ENCODE results near the gene KRT83. TPM values are rescaled to one million over a fixed set of nuclear protein-coding genes. Genes with fewer than 3 reads are reported as not detected.

Gene KRT83
- total RNA-seq, 2 experiments from 2014 or later, result not detected

DNA sequence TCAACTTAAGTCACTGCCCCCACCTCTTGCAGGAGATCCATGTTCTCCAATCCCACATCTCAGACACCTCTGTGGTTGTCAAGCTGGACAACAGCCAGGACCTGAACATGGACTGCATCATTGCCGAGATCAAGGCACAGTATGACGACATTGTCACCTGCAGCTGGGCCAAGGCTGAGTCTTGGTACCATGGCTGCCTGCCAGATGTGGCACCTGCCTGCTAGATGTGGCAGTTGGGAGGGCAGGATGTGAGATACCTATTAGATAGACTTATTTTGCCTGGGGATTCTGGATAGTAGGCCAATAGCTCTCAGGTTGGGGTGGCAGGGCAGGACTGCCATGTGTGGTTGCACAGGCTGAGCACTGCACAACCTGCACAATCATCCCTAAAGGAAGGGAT, 54.7 kb downstream of the KRT83 start:
- ChIA-PET CTCF (interaction anchor here (1.0 to 1.2 kb wide), 3 partner anchors 13 to 61 kb away, joined by 3 to 4 read pairs (median 4); no protein-coding TSS in a partner anchor), POLR2A (no interaction called here)
- Mint-ChIP-seq H3K9me3 (ENCODE audit: insufficient read depth) (no peaks in the 10 kb centered on the region), H3K36me3 (ENCODE audit: low read depth) (peaks cover 5% of the 10 kb centered on the region), H3K27me3 (ENCODE audit: low read depth) (peaks cover 30% of the 10 kb centered on the region), H3K4me1 (ENCODE audit: low read depth) (peaks cover 17% of the 10 kb centered on the region), H3K27ac (no peak overlapping the region), H3K4me3 (no peak overlapping the region)
- ATAC-seq (no peak), DNase-seq (no peak)

DNA sequence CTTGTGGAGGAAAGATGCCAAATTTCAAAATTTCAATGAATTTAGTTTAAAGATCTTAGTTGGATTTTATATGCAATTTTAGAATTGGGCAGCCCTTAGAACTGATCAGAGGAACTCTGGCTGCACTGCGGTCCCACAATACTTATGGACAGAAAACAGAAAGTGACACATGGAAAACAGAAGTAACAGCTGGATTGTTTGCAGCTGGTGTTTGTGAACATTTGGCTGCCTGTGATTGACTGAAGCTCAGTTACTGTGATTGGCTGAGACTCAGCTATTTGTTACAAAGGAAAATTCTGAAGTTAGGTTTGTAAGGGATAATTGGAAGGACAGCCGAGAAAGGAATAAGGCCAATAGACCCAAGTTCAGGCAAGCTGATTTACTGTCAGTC, 56.8 kb downstream of the KRT83 start:
- Mint-ChIP-seq H3K4me3 (no peak overlapping the region), H3K27ac (no peak overlapping the region), H3K36me3 (ENCODE audit: low read depth) (peaks cover 7% of the 10 kb centered on the region), H3K9me3 (ENCODE audit: insufficient read depth) (no peaks in the 10 kb centered on the region), H3K27me3 (ENCODE audit: low read depth) (peaks cover 23% of the 10 kb centered on the region), H3K4me1 (ENCODE audit: low read depth) (peaks cover 38% of the 10 kb centered on the region)
- no peak for DNase-seq
- ChIA-PET CTCF (interaction anchor here (0.7 to 2.7 kb wide), 4 partner anchors 8 to 63 kb away, joined by 3 to 17 read pairs (median 3); no protein-coding TSS in a partner anchor), POLR2A (no interaction called here)
- no peak for ATAC-seq

Other genes starting within 250 kb of the KRT83 start
- gene SMIM41, start 241.7 kb downstream of the KRT83 start, total RNA-seq, result not detected
- gene KRT80, start 129.4 kb downstream of the KRT83 start, total RNA-seq, result not detected
- gene KRT7, start 88.2 kb downstream of the KRT83 start, total RNA-seq, result 10 to 100 TPM; 14.4 to 14.7 TPM
- gene KRT86, start 46.8 kb downstream of the KRT83 start, total RNA-seq, result 1 to 10 TPM; 1.1 TPM
- under 1 TPM; 0.29 to 0.42 TPM for gene KRT81, start 29.9 kb downstream of the KRT83 start, total RNA-seq
- not detected for gene KRT85, start 46.1 kb upstream of the KRT83 start, total RNA-seq
- gene KRT84, start 64.3 kb upstream of the KRT83 start, total RNA-seq, result not detected
- gene KRT82, start 84.9 kb upstream of the KRT83 start, total RNA-seq, result not detected
- gene KRT75, start 113.0 kb upstream of the KRT83 start, total RNA-seq, result not detected
- gene KRT6B, start 130.7 kb upstream of the KRT83 start, total RNA-seq, result not detected
- not detected for gene KRT6C, start 152.4 kb upstream of the KRT83 start, total RNA-seq
- not detected for gene KRT6A, start 171.9 kb upstream of the KRT83 start, total RNA-seq
- gene KRT5, start 199.0 kb upstream of the KRT83 start, total RNA-seq, result not detected
- gene KRT71, start 231.7 kb upstream of the KRT83 start, total RNA-seq, result not detected